K562 (cell line): ENCODE measurements around the gene NRF1. TPM values are rescaled to one million over a fixed set of nuclear protein-coding genes. Genes with fewer than 3 reads are reported as not detected.

Source experiments
- RCOR1 ChIP-seq, 2 experiments: IDR thresholded peaks; 2 replicates each; pipeline ENCODE4 v1.6.1; 2012; ENCODE audit warnings: low read depth in 2 of 2, low read length in 2 of 2, borderline replicate concordance in 1 of 2, improper control_type of control experiment in 1 of 2
- polyA plus RNA-seq, 8 experiments: library from polyadenylated mRNA; depleted of rRNA in 4 of 8; stranded (reverse) in 5 of 8; unstranded in 3 of 8; fragments of >200 nt; fragmentation: Nextera tagmentation in 2 of 8; fragmentation: Illumina TruSeq in 1 of 8; extraction: Ambion mirVana in 2 of 8; extraction: Trizol in 1 of 8; gene quantifications; 2 replicates each; pipeline versions ENCODE4 v1.2.1 to v1.2.3, GENCODE V29; 2011 to 2014; ENCODE audit warnings: inconsistent platforms in 1 of 8, missing spikeins in 1 of 8
- total RNA-seq, 7 experiments: library from RNA; depleted of rRNA in 6 of 7; stranded (reverse); fragments of >200 nt in 6 of 7; fragmentation: Illumina TruSeq in 2 of 7; extraction: Trizol in 2 of 7; gene quantifications; 2 replicates each; pipeline versions ENCODE4 v1.2.1 to v1.2.3, GENCODE V29; 2011 to 2021; ENCODE audit warnings: low replicate concordance in 1 of 7
- TF ChIP-seq, protein P1 (sequence below): fragments of 450-650 bp; IDR thresholded peaks from 2 replicates; pipeline ENCODE4 v1.7.0; 2016; ENCODE audit warnings: borderline replicate concordance
- TF ChIP-seq, protein P2 (sequence below): fragments of 250-450 bp; sonication (Bioruptor Pico); IDR thresholded peaks from 2 replicates; pipeline ENCODE4 v1.8.0; 2022; ENCODE audit warnings: inconsistent platforms
- TF ChIP-seq, protein P3 (sequence below): sonication (generic); formaldehyde crosslinking; IDR thresholded peaks from 2 replicates; pipeline ENCODE4 v1.8.1; 2023; ENCODE audit warnings: mild to moderate bottlenecking, missing genetic modification reagents
- TF ChIP-seq, protein P4 (sequence below): fragments of 450-650 bp; IDR thresholded peaks from 2 replicates; pipeline ENCODE4 v1.6.1; 2018; ENCODE audit warnings: mild to moderate bottlenecking, low read depth; ENCODE audit not compliant: partially characterized antibody

Gene NRF1
- total and polyA plus RNA-seq, 9 of the 15 experiments (the other 6 are each of a cell fraction or from before 2014, with no cell fraction given): 8.6 to 28.8 (median 20.3) TPM

DNA sequence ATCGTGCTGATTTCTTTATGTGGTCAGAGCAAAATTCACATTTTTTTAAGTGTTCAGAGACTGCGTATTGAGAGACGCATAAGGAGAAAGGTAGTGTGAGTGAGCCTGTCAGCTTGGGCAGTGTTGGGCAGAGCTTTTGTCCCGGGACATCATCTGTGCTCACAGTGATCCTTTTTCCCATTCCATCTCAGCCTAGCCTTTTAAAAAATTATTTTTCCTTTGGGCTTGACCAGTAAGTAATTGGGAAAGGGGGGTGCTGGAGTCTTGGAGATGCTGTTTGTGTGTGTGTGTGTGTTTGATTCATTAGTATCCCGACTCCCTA lies 1.5 kb downstream of the NRF1 start (continued):
- 0 out of 4 replicates have a peak, but pooled peaks of 1 of the 2 experiments have one; percentile 29 for TF ChIP-seq RCOR1 (IDR thresholded peaks at IDR 0.05; ENCODE audit: borderline replicate concordance in 1 of 2, low read depth in 2 of 2, low read length in 2 of 2)
- TF ChIP-seq, protein P1, sequence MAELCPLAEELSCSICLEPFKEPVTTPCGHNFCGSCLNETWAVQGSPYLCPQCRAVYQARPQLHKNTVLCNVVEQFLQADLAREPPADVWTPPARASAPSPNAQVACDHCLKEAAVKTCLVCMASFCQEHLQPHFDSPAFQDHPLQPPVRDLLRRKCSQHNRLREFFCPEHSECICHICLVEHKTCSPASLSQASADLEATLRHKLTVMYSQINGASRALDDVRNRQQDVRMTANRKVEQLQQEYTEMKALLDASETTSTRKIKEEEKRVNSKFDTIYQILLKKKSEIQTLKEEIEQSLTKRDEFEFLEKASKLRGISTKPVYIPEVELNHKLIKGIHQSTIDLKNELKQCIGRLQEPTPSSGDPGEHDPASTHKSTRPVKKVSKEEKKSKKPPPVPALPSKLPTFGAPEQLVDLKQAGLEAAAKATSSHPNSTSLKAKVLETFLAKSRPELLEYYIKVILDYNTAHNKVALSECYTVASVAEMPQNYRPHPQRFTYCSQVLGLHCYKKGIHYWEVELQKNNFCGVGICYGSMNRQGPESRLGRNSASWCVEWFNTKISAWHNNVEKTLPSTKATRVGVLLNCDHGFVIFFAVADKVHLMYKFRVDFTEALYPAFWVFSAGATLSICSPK: no peak
- TF ChIP-seq, protein P2, sequence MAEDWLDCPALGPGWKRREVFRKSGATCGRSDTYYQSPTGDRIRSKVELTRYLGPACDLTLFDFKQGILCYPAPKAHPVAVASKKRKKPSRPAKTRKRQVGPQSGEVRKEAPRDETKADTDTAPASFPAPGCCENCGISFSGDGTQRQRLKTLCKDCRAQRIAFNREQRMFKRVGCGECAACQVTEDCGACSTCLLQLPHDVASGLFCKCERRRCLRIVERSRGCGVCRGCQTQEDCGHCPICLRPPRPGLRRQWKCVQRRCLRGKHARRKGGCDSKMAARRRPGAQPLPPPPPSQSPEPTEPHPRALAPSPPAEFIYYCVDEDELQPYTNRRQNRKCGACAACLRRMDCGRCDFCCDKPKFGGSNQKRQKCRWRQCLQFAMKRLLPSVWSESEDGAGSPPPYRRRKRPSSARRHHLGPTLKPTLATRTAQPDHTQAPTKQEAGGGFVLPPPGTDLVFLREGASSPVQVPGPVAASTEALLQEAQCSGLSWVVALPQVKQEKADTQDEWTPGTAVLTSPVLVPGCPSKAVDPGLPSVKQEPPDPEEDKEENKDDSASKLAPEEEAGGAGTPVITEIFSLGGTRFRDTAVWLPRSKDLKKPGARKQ (CRISPR knock-in tag): peak; percentile 7; the same call in 1 of the 2 replicates
- TF ChIP-seq, protein P3, sequence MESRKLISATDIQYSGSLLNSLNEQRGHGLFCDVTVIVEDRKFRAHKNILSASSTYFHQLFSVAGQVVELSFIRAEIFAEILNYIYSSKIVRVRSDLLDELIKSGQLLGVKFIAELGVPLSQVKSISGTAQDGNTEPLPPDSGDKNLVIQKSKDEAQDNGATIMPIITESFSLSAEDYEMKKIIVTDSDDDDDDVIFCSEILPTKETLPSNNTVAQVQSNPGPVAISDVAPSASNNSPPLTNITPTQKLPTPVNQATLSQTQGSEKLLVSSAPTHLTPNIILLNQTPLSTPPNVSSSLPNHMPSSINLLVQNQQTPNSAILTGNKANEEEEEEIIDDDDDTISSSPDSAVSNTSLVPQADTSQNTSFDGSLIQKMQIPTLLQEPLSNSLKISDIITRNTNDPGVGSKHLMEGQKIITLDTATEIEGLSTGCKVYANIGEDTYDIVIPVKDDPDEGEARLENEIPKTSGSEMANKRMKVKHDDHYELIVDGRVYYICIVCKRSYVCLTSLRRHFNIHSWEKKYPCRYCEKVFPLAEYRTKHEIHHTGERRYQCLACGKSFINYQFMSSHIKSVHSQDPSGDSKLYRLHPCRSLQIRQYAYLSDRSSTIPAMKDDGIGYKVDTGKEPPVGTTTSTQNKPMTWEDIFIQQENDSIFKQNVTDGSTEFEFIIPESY (CRISPR knock-in tag): no peak
- TF ChIP-seq, protein P4, sequence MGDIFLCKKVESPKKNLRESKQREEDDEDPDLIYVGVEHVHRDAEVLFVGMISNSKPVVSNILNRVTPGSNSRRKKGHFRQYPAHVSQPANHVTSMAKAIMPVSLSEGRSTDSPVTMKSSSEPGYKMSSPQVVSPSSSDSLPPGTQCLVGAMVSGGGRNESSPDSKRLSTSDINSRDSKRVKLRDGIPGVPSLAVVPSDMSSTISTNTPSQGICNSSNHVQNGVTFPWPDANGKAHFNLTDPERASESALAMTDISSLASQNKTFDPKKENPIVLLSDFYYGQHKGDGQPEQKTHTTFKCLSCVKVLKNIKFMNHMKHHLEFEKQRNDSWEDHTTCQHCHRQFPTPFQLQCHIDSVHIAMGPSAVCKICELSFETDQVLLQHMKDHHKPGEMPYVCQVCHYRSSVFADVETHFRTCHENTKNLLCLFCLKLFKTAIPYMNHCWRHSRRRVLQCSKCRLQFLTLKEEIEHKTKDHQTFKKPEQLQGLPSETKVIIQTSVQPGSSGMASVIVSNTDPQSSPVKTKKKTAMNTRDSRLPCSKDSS: peak; percentile 22
